PC-3 (cell line): ENCODE data around the gene SIPA1L3. TPM values are rescaled to one million over a fixed set of nuclear protein-coding genes. Genes with fewer than 3 reads are reported as not detected.
A peak's percentile ranks its signal among the peaks of the same experiment; 100 is the strongest.

Experiments
- ATAC-seq: fragments of 200-7000 bp; cut with Tn5 transposase; 2 replicates; pipeline ENCODE4 v1.9.1; 2020; ENCODE audit warnings: mild to moderate bottlenecking, moderate library complexity
- BruUV-seq: library from RNA; stranded (reverse); fragments of 400-500 nt; replicated peaks from 2 replicates; lab custom pipeline; 2021; lab: Mats Ljungman, UMichigan
- CTCF ChIA-PET: fragments of 300-600 bp; sonication (Branson Sonifier 250); formaldehyde crosslinking; loops from one replicate; lab custom pipeline; 2022; ENCODE audit warnings: antibody characterized with exemption; lab: Charles Lee
- POLR2A ChIA-PET: fragments of 300-600 bp; sonication (Branson Sonifier 250); formaldehyde crosslinking; loops from one replicate; lab custom pipeline; 2022; ENCODE audit warnings: antibody characterized with exemption; ENCODE audit not compliant: unreplicated experiment; lab: Charles Lee
- DNase-seq: peaks from one replicate; pipeline ENCODE4 v3.0.0-alpha.2; 2015
- H2AFZ ChIP-seq: fragments of 300-600 bp; sonication (generic); 2 replicates; pipeline ENCODE4 v1.6.0; 2016; ENCODE audit warnings: antibody characterized with exemption, low read length
- H3F3A ChIP-seq: fragments of 300-600 bp; sonication (generic); one replicate; pipeline ENCODE4 v1.6.0; 2017; ENCODE audit warnings: antibody characterized with exemption, low read length, control low read depth, mild to moderate bottlenecking; ENCODE audit not compliant: unreplicated experiment
- H3K27ac ChIP-seq: fragments of 300-600 bp; sonication (generic); 2 replicates; pipeline ENCODE4 v1.5.1; 2016; ENCODE audit warnings: mild to moderate bottlenecking, low read length
- H3K27me3 ChIP-seq: fragments of 300-600 bp; sonication (generic); 2 replicates; pipeline ENCODE4 v1.6.1; 2016; ENCODE audit warnings: low read length, mixed read lengths
- H3K36me3 ChIP-seq: fragments of 300-600 bp; sonication (generic); 2 replicates; pipeline ENCODE4 v1.6.1; 2016; ENCODE audit warnings: low read depth, mixed run types, low read length, mixed read lengths
- H3K4me1 ChIP-seq: fragments of 300-600 bp; sonication (generic); 2 replicates; pipeline ENCODE4 v1.5.1; 2016; ENCODE audit warnings: low read length; ENCODE audit not compliant: insufficient read depth
- H3K4me2 ChIP-seq: fragments of 300-600 bp; sonication (generic); 2 replicates; pipeline ENCODE4 v1.6.0; 2016; ENCODE audit warnings: low read length
- H3K4me3 ChIP-seq: fragments of 300-600 bp; sonication (generic); 2 replicates; pipeline ENCODE4 v1.5.1; 2016; ENCODE audit warnings: mild to moderate bottlenecking, low read length, mixed read lengths
- H3K79me2 ChIP-seq: fragments of 300-600 bp; sonication (generic); 2 replicates; pipeline ENCODE4 v1.6.1; 2017; ENCODE audit warnings: low read length, mixed read lengths
- H3K9ac ChIP-seq: fragments of 300-600 bp; sonication (generic); 2 replicates; pipeline ENCODE4 v1.6.0; 2016; ENCODE audit warnings: mild to moderate bottlenecking, low read length
- H3K9me2 ChIP-seq: fragments of 300-600 bp; sonication (generic); replicated peaks from 2 replicates; pipeline ENCODE4 v1.6.1; 2016; ENCODE audit warnings: mixed run types, low read length, mixed read lengths
- H3K9me3 ChIP-seq: fragments of 300-600 bp; sonication (generic); 2 replicates; pipeline ENCODE4 v1.6.1; 2016; ENCODE audit warnings: low read length, mixed read lengths
- H4K20me1 ChIP-seq: fragments of 300-600 bp; sonication (generic); 2 replicates; pipeline ENCODE4 v1.6.1; 2016; ENCODE audit warnings: low read length, mixed read lengths
- EZH2 ChIP-seq: fragments of 300-600 bp; sonication (generic); IDR thresholded peaks from one replicate; pipeline ENCODE4 v1.6.1; 2017; ENCODE audit warnings: antibody characterized with exemption, mild to moderate bottlenecking, low read length; ENCODE audit not compliant: unreplicated experiment
- EZH2phosphoT487 ChIP-seq: fragments of 300-600 bp; sonication (generic); IDR thresholded peaks from 2 replicates; pipeline ENCODE4 v1.6.1; 2018; ENCODE audit warnings: mild to moderate bottlenecking, antibody characterized with exemption, low read length, borderline replicate concordance
- intact Hi-C: fragments of 100-400 bp; cut with micrococcal nuclease; formaldehyde crosslinking; loops from 2 replicates; pipeline ENCODE4 v1.9.0; 2023
- total RNA-seq: library from RNA; depleted of rRNA; stranded (reverse); fragments of >200 nt; gene quantifications from 2 replicates; pipeline ENCODE4 v1.2.3, GENCODE V29; 2014
- TF ChIP-seq, protein P1 (sequence below): fragments of 300-600 bp; sonication (generic); conservative IDR thresholded peaks from 2 replicates; pipeline ENCODE4 v1.5.1; 2017; ENCODE audit warnings: antibody characterized with exemption, low read depth, mild to moderate bottlenecking, low read length

SIPA1L3 gene
- total RNA-seq, 1 experiment from 2014 or later = 38.7 TPM

DNA sequence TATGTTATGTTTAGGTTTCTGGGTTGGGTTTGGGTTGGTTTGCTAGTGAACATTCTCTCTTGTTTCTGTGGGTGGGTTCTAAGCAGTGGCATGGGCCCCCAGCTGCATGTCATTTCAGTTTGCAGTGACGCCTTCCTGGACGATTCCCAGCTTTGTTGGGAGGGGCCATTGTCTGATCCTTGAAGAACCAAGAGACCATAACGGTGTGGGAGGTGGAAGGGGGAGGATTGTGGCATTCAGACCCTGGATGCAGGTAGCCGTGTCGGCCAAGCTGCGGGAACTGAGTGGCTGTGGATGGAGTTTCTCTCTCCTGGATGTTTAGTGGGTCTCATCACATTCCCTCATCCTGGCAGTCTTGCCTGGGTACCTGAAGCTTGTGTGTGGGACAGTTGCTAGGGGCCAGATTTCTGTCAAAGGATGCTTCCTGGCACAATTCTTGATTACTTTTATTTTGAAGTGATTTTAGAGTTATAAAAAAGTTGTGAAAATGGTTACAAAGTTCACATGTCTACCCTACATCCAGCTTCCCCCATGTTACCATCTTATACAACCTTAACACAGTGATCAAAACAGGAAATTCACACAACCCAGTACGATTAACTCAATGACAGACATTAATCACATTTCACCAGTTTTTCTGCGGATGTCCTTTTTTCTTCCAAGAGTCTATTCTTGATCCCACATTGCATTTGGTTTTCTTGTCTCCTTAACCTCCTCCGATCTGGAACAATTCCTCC is 123.8 kb downstream of the SIPA1L3 start:
- Histone ChIP-seq H3K4me1 (no peaks in the 10 kb centered on the region), H3K27ac (peak overlapping the region; percentile 52), H3K36me3 (no peaks in the 10 kb centered on the region), H3K4me2 (no peak overlapping the region), H3K9me3 (no peaks in the 10 kb centered on the region), H3K9me2 (no peaks in the 10 kb centered on the region), H3K9ac (no peak overlapping the region; the same call in 1 of the 2 replicates), H3K4me3 (no peak overlapping the region), H2AFZ (no peak overlapping the region), H3K27me3 (no peaks in the 10 kb centered on the region), H4K20me1 (no peaks in the 10 kb centered on the region), H3F3A (no peaks in the 10 kb centered on the region), H3K79me2 (peaks cover 31% of the 10 kb centered on the region; the same call in 1 of the 2 replicates)
- TSS peak; percentile 18 for BruUV-seq
- TF ChIP-seq EZH2 (no peak), EZH2phosphoT487 (no peak)
- TF ChIP-seq, protein P1, sequence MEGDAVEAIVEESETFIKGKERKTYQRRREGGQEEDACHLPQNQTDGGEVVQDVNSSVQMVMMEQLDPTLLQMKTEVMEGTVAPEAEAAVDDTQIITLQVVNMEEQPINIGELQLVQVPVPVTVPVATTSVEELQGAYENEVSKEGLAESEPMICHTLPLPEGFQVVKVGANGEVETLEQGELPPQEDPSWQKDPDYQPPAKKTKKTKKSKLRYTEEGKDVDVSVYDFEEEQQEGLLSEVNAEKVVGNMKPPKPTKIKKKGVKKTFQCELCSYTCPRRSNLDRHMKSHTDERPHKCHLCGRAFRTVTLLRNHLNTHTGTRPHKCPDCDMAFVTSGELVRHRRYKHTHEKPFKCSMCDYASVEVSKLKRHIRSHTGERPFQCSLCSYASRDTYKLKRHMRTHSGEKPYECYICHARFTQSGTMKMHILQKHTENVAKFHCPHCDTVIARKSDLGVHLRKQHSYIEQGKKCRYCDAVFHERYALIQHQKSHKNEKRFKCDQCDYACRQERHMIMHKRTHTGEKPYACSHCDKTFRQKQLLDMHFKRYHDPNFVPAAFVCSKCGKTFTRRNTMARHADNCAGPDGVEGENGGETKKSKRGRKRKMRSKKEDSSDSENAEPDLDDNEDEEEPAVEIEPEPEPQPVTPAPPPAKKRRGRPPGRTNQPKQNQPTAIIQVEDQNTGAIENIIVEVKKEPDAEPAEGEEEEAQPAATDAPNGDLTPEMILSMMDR = no peak
- ChIA-PET POLR2A (no interaction called here), CTCF (no interaction called here)
- no peak for DNase-seq
- ATAC-seq = no peak
- intact Hi-C loops = no loop called here

GRCh38 chr19:38031423-38031770 is 124.4 kb downstream of the SIPA1L3 start:
- POLR2A ChIA-PET = no interaction called here
- Histone ChIP-seq H3K4me3 (no peak overlapping the region), H4K20me1 (no peaks in the 10 kb centered on the region), H2AFZ (no peak overlapping the region), H3F3A (no peaks in the 10 kb centered on the region), H3K79me2 (peaks cover 31% of the 10 kb centered on the region; the same call in 1 of the 2 replicates), H3K4me2 (no peak overlapping the region), H3K9me2 (no peaks in the 10 kb centered on the region), H3K9me3 (no peaks in the 10 kb centered on the region), H3K27ac (peak overlapping the region; percentile 55), H3K9ac (no peak overlapping the region), H3K4me1 (no peaks in the 10 kb centered on the region), H3K27me3 (no peaks in the 10 kb centered on the region), H3K36me3 (no peaks in the 10 kb centered on the region)
- DNase-seq = peak; percentile 14
- CTCF ChIA-PET = no interaction called here
- intact Hi-C loops = no loop called here
- no peak for TF ChIP-seq EZH2phosphoT487
- no peak for ATAC-seq
- BruUV-seq = no TSS peak

GRCh38 chr19:38032151-38032550 is 125.1 kb downstream of the SIPA1L3 start:
- ATAC-seq (no peak), DNase-seq (no peak)
- Histone ChIP-seq H3K9me3 (no peaks in the 10 kb centered on the region), H2AFZ (no peak overlapping the region), H3K9me2 (no peaks in the 10 kb centered on the region), H3F3A (no peaks in the 10 kb centered on the region), H3K4me2 (no peak overlapping the region), H3K4me3 (no peak overlapping the region), H3K79me2 (peaks cover 36% of the 10 kb centered on the region; the same call in 1 of the 2 replicates), H4K20me1 (no peaks in the 10 kb centered on the region), H3K27me3 (no peaks in the 10 kb centered on the region), H3K36me3 (no peaks in the 10 kb centered on the region), H3K27ac (peak overlapping the region; percentile 55), H3K9ac (no peak overlapping the region), H3K4me1 (no peaks in the 10 kb centered on the region)
- ChIA-PET POLR2A (no interaction called here), CTCF (no interaction called here)
- intact Hi-C loops = no loop called here
- TF ChIP-seq, protein P1 = no peak
- TF ChIP-seq EZH2 (no peak), EZH2phosphoT487 (no peak)
- BruUV-seq = no TSS peak
